Activated CD4-positive, alpha-beta T cell treated with anti-CD3 and anti-CD28 coated beads, Interleukin-2, amount 50 U/mL, for 4 hours (primary cell): ENCODE measurements around the gene DIRAS1.

Experiments used
- DNase-seq, 2 experiments: peaks; one replicate each; pipeline ENCODE4 v3.0.0-alpha.2; 2020

Gene DIRAS1

GRCh38 chr19:2754659-2755447, 33.7 kb upstream of the DIRAS1 start:
- no peak for DNase-seq

- no peak for DNase-seq
Observed at GRCh38 chr19:2751438-2751830, 30.3 kb upstream of the DIRAS1 start.

- DNase-seq: no peak
Observed at GRCh38 chr19:2750808-2751437, 29.8 kb upstream of the DIRAS1 start.

GRCh38 chr19:2747349-2747748, 26.2 kb upstream of the DIRAS1 start:
- no peak for DNase-seq

- no peak for DNase-seq
Observed at GRCh38 chr19:2744113-2744512, 22.9 kb upstream of the DIRAS1 start.

GRCh38 chr19:2743099-2743498, 21.9 kb upstream of the DIRAS1 start:
- DNase-seq: no peak

- DNase-seq: no peak
Observed at GRCh38 chr19:2740314-2740656, 19.1 kb upstream of the DIRAS1 start.

- DNase-seq: peak; percentile 99
Observed at GRCh38 chr19:2739602-2740313, 18.6 kb upstream of the DIRAS1 start, which contains the start of gene SLC39A3. Gene SLC39A3, minus strand, starts transcription at chr19:2740017. Its CDS starts 2,760 bp downstream, at chr19:2737257.

- DNase-seq: no peak
Observed at GRCh38 chr19:2736550-2737190, 15.5 kb upstream of the DIRAS1 start.

- DNase-seq: no peak
Observed at GRCh38 chr19:2735374-2735773, 14.2 kb upstream of the DIRAS1 start.

- DNase-seq: no peak
Observed at GRCh38 chr19:2734589-2735288, 13.6 kb upstream of the DIRAS1 start.

GRCh38 chr19:2733930-2734588, 12.9 kb upstream of the DIRAS1 start:
- no peak for DNase-seq

GRCh38 chr19:2732883-2733282, 11.7 kb upstream of the DIRAS1 start:
- no peak for DNase-seq

- DNase-seq: no peak
Observed at GRCh38 chr19:2732157-2732725, 11.1 kb upstream of the DIRAS1 start.

GRCh38 chr19:2731181-2731995, 10.2 kb upstream of the DIRAS1 start:
- DNase-seq: no peak

GRCh38 chr19:2729943-2730818, 9.0 kb upstream of the DIRAS1 start:
- no peak for DNase-seq

- no peak for DNase-seq
Observed at GRCh38 chr19:2728783-2729387, 7.7 kb upstream of the DIRAS1 start.

- DNase-seq: no peak
Observed at GRCh38 chr19:2727640-2727944, 6.4 kb upstream of the DIRAS1 start.

GRCh38 chr19:2726904-2727639, 5.9 kb upstream of the DIRAS1 start:
- no peak for DNase-seq
